Endodermal cell (in vitro differentiated cells): ENCODE measurements around the gene MMP11. TPM values are rescaled to one million over a fixed set of nuclear protein-coding genes. Genes with fewer than 3 reads are reported as not detected.

Source experiments
- DNase-seq: peaks from one replicate; pipeline ENCODE4 v3.0.0-alpha.2; 2017
- H3K27ac ChIP-seq: 2 replicates; pipeline ENCODE4 v1.5.1; 2013; ENCODE audit warnings: mild to moderate bottlenecking, low read depth, low read length, moderate library complexity
- H3K27me3 ChIP-seq: 2 replicates; pipeline ENCODE4 v1.6.1; 2013; ENCODE audit warnings: mild to moderate bottlenecking, low read length, moderate library complexity; ENCODE audit not compliant: insufficient read depth, control insufficient read depth, poor library complexity, severe bottlenecking
- H3K36me3 ChIP-seq: 2 replicates; pipeline ENCODE4 v1.7.0; 2013; ENCODE audit warnings: mild to moderate bottlenecking, low read length, moderate library complexity; ENCODE audit not compliant: control insufficient read depth, insufficient read depth
- H3K4me1 ChIP-seq: one replicate; pipeline ENCODE4 v1.7.0; 2013; ENCODE audit warnings: low read length; ENCODE audit not compliant: control insufficient read depth, insufficient read depth
- H3K4me3 ChIP-seq: 2 replicates; pipeline ENCODE4 v1.5.1; 2013; ENCODE audit warnings: mild to moderate bottlenecking, low read length, moderate library complexity
- H3K9ac ChIP-seq: 2 replicates; pipeline ENCODE4 v1.6.1; 2013; ENCODE audit warnings: mild to moderate bottlenecking, low read length, moderate library complexity; ENCODE audit not compliant: poor library complexity, severe bottlenecking; ENCODE audit errors: extremely low read depth
- H3K9me3 ChIP-seq: 2 replicates; pipeline ENCODE4 v1.6.1; 2013; ENCODE audit warnings: mild to moderate bottlenecking, low read length, moderate library complexity; ENCODE audit not compliant: control insufficient read depth
- H3K27ac Mint-ChIP-seq: 2 replicates; pipeline ENCODE4 v1.8.0; 2020; ENCODE audit warnings: mixed read lengths
- H3K27me3 Mint-ChIP-seq: 2 replicates; pipeline ENCODE4 v1.8.0; 2021; ENCODE audit warnings: mild to moderate bottlenecking, mixed read lengths; ENCODE audit not compliant: insufficient read depth
- H3K36me3 Mint-ChIP-seq: 2 replicates; pipeline ENCODE4 v1.8.0; 2020; ENCODE audit warnings: low read depth, mixed read lengths
- H3K4me1 Mint-ChIP-seq: 2 replicates; pipeline ENCODE4 v1.8.0; 2020; ENCODE audit warnings: mixed read lengths
- H3K4me3 Mint-ChIP-seq: 2 replicates; pipeline ENCODE4 v1.8.0; 2020; ENCODE audit warnings: mild to moderate bottlenecking, moderate library complexity, mixed read lengths
- H3K9me3 Mint-ChIP-seq: 2 replicates; pipeline ENCODE4 v1.8.0; 2020; ENCODE audit warnings: mild to moderate bottlenecking, mixed read lengths
- WGBS, 2 experiments: methylation state at CpG; one replicate each; pipeline versions ENCODE4 v1.1.5 to v1.1.7; 2013; ENCODE audit warnings: missing lambda C conversion rate in 2 of 2, mixed read lengths in 1 of 2; ENCODE audit not compliant: insufficient coverage in 1 of 2, insufficient read length in 1 of 2; 5-methylcytosine and 5-hydroxymethylcytosine counted together
- total RNA-seq, 2 donors: library from RNA; stranded (reverse); fragmentation: NEBNext Ultra II Directional in 1 of 2; extraction: Animal tissue kit (Norgen Biotek cat#: 25700) in 1 of 2; gene quantifications; 2 replicates in 1 of 2; 3 replicates in 1 of 2; pipeline ENCODE4 v1.2.1, GENCODE V29; 2021
- TF ChIP-seq, protein P1 (sequence below): fragments of 200-600 bp; sonication (generic); conservative IDR thresholded peaks from 2 replicates; pipeline ENCODE4 v1.5.0; 2021; ENCODE audit warnings: antibody characterized with exemption, mild to moderate bottlenecking

MMP11 gene
- total RNA-seq, 2 donors from 2014 or later = 9.7 to 14.3 TPM

DNA sequence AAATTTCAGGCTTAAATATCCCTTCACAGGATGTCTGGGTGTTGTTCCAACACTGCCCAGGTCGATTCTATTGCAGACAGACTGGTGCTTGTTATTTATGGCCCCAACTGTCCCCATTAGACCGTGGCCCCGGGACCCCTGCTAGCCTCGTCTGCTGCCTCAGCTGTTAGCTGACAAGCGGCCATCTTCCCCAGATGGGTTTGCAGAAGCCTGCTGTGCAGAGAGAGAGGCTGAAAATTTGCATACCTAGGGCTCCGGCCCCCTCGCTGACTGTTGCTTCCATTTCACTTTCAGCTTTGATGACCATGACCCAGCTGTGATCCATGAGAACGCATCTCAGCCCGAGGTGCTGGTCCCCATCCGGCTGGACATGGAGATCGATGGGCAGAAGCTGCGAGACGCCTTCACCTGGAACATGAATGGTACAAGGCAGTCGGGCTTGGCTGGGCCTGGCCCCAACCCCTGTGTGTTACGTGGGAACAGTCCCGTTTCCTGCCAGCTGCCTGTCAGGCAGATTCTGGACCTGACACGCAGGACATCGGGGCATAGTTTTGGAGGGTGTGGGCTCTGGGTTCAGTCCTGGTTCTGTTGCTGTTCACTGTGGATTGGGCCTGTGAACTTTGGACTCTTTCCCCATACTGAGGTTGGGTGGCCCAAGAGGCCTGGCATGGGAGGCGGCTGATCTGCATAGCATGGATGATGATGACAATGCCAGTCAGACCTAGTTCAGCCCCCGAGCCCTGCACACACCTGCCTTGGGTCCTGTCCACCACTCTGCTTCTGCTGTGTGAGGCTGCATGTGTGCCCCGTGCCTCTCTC, 30.6 kb downstream of the MMP11 start:
- Mint-ChIP-seq H3K4me1 (peaks cover 20% of the 10 kb centered on the region), H3K27me3 (no peaks in the 10 kb centered on the region), H3K27ac (peak overlapping the region; percentile 32), H3K4me3 (no peak overlapping the region), H3K36me3 (peaks cover 82% of the 10 kb centered on the region), H3K9me3 (no peaks in the 10 kb centered on the region)
- Histone ChIP-seq H3K4me1 (no peaks in the 10 kb centered on the region), H3K27ac (no peak overlapping the region), H3K9me3 (no peaks in the 10 kb centered on the region), H3K4me3 (no peak overlapping the region), H3K27me3 (no peaks in the 10 kb centered on the region), H3K9ac (no peak overlapping the region), H3K36me3 (peaks cover 74% of the 10 kb centered on the region)
- TF ChIP-seq, protein P1, sequence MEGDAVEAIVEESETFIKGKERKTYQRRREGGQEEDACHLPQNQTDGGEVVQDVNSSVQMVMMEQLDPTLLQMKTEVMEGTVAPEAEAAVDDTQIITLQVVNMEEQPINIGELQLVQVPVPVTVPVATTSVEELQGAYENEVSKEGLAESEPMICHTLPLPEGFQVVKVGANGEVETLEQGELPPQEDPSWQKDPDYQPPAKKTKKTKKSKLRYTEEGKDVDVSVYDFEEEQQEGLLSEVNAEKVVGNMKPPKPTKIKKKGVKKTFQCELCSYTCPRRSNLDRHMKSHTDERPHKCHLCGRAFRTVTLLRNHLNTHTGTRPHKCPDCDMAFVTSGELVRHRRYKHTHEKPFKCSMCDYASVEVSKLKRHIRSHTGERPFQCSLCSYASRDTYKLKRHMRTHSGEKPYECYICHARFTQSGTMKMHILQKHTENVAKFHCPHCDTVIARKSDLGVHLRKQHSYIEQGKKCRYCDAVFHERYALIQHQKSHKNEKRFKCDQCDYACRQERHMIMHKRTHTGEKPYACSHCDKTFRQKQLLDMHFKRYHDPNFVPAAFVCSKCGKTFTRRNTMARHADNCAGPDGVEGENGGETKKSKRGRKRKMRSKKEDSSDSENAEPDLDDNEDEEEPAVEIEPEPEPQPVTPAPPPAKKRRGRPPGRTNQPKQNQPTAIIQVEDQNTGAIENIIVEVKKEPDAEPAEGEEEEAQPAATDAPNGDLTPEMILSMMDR = no peak
- WGBS, 2 experiments = 81 to 83% methylated on average over 12 to 21 of the region's 21 CpGs
- peak; percentile 47 for DNase-seq

DNA sequence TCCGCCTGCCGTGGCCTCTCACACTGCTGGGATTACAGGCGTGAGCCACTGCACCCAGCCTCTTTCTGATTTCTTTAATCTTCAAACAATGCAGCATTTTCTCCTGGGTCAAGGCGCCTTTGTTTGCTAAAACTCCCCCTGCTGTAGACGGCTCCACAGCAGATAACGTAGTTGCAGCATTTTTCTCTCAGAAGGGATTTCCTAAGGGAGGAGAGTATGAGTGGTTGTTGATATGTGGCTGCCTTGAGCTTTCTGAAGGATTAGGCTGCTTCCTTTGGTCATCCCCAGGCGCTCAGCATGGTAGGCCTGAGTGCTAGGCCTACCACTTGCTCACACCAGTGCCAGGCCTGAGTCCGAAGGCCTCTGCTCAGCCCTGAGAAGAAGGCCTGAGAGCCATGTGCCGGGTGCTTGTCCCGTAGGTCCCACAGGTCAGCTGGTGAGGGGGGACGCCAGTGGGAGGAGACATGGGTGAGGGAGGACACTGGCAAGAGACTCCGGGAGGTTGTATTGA, 32.2 kb downstream of the MMP11 start:
- H3K4me3 Mint-ChIP-seq = no peak overlapping the region
- peak overlapping the region; percentile 91 for H3K27ac Mint-ChIP-seq
- Histone ChIP-seq H3K4me3 (no peak overlapping the region), H3K4me1 (no peaks in the 10 kb centered on the region), H3K36me3 (peaks cover 69% of the 10 kb centered on the region), H3K27me3 (no peaks in the 10 kb centered on the region), H3K27ac (no peak overlapping the region), H3K9me3 (no peaks in the 10 kb centered on the region), H3K9ac (no peak overlapping the region)
- H3K36me3 Mint-ChIP-seq = peaks cover 79% of the 10 kb centered on the region
- TF ChIP-seq, protein P1 = peak; percentile 41
- peaks cover 20% of the 10 kb centered on the region for H3K4me1 Mint-ChIP-seq
- no peaks in the 10 kb centered on the region for H3K27me3 Mint-ChIP-seq
- peak; percentile 57 for DNase-seq
- no peaks in the 10 kb centered on the region for H3K9me3 Mint-ChIP-seq
- 69 to 77% methylated on average over 9 to 12 of the region's 12 CpGs for WGBS, 2 experiments

DNA sequence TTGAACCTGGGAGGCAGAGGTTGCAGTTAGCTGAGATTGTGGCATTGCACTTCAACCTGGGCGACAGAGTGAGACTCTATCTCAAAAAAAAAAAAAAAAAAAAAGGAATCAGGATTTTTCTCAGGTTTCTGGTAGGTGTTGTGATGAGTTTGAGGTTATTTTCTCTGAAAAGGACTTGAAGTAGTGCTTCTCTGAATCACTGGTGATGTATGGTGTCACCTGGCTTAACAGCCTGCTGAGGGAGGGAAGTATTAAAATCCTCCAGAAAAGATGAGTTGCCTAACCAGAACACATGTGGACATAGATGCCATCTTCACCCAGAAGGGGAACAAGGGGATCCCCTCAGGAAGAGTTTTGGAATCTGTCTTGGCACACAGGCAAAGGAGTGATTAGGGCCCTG, 34.2 kb downstream of the MMP11 start:
- Mint-ChIP-seq H3K4me1 (peaks cover 20% of the 10 kb centered on the region), H3K27ac (no peak overlapping the region), H3K36me3 (peaks cover 78% of the 10 kb centered on the region), H3K27me3 (no peaks in the 10 kb centered on the region), H3K9me3 (no peaks in the 10 kb centered on the region), H3K4me3 (no peak overlapping the region)
- Histone ChIP-seq H3K4me1 (no peaks in the 10 kb centered on the region), H3K9me3 (no peaks in the 10 kb centered on the region), H3K36me3 (peaks cover 63% of the 10 kb centered on the region), H3K27me3 (no peaks in the 10 kb centered on the region), H3K9ac (no peak overlapping the region), H3K4me3 (no peak overlapping the region), H3K27ac (no peak overlapping the region)
- DNase-seq = no peak
- WGBS, 2 experiments = 100% methylated on average over 1 of the region's 1 CpG; no CpG with 5 or more reads in 1 of the 2 experiments
- TF ChIP-seq, protein P1 = no peak
